Fibroblast of the aortic adventitia (primary cell): ENCODE data around the gene RELL2. TPM values are rescaled to one million over a fixed set of nuclear protein-coding genes. Genes with fewer than 3 reads are reported as not detected.

Experiments used
- DNase-seq: peaks from one replicate; pipeline ENCODE4 v3.0.0-alpha.2; 2010; ENCODE audit warnings: low read depth
- H3K4me3 ChIP-seq: 2 replicates; pipeline ENCODE4 v1.5.1; 2011; ENCODE audit warnings: low read depth, mild to moderate bottlenecking, control low read depth, low read length, moderate library complexity
- total RNA-seq: library from RNA; depleted of rRNA; stranded (reverse); fragments of >200 nt; gene quantifications from 2 replicates; pipeline ENCODE4 v1.2.3, GENCODE V29; 2012; ENCODE audit warnings: low replicate concordance
- TF ChIP-seq, protein P1 (sequence below): IDR thresholded peaks from 2 replicates; pipeline ENCODE4 v1.5.1; 2011; ENCODE audit warnings: mild to moderate bottlenecking, low read length, control low read depth, inconsistent platforms; ENCODE audit not compliant: insufficient read depth

RELL2 gene
- total RNA-seq, 1 donor, result 2.6 TPM

DNA sequence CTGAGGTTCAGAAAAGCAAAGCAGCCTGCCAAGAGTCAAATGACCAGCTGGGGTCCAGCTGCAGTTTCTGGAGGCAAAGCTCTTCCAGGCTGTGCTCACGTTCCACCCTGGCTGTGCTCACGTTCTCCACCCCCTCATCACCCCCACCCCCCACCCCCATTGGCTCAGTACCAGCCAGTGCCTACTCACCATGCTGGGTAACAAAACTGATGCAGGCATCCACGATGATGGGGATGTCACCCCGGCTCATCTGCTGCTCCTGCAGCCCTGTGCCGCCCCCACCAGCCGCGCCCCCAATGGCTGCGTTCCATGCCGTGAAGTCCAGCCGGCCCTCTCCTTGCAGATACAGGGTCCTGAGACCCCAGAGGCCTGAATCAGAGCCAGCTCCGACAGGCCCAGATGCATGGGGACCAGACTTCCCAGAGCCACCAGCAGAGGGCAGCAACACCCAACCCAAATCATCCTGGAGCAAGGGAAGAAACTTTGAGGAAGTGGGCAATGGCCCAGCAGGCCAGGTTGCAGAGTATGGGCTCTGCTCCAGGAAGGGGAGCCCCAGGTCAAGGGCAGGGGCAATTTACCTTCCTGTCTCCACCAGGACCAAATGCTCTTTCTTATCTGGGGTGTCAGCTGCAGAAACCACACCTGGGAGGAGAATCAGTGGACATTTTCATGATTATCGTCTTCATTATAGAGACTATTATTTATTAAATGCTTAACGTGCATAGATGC lies 28.1 kb downstream of the RELL2 start:
- no peak overlapping the region for H3K4me3 ChIP-seq
- TF ChIP-seq, protein P1, sequence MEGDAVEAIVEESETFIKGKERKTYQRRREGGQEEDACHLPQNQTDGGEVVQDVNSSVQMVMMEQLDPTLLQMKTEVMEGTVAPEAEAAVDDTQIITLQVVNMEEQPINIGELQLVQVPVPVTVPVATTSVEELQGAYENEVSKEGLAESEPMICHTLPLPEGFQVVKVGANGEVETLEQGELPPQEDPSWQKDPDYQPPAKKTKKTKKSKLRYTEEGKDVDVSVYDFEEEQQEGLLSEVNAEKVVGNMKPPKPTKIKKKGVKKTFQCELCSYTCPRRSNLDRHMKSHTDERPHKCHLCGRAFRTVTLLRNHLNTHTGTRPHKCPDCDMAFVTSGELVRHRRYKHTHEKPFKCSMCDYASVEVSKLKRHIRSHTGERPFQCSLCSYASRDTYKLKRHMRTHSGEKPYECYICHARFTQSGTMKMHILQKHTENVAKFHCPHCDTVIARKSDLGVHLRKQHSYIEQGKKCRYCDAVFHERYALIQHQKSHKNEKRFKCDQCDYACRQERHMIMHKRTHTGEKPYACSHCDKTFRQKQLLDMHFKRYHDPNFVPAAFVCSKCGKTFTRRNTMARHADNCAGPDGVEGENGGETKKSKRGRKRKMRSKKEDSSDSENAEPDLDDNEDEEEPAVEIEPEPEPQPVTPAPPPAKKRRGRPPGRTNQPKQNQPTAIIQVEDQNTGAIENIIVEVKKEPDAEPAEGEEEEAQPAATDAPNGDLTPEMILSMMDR, result peak; percentile 93
- DNase-seq, result peak; percentile 71

DNA sequence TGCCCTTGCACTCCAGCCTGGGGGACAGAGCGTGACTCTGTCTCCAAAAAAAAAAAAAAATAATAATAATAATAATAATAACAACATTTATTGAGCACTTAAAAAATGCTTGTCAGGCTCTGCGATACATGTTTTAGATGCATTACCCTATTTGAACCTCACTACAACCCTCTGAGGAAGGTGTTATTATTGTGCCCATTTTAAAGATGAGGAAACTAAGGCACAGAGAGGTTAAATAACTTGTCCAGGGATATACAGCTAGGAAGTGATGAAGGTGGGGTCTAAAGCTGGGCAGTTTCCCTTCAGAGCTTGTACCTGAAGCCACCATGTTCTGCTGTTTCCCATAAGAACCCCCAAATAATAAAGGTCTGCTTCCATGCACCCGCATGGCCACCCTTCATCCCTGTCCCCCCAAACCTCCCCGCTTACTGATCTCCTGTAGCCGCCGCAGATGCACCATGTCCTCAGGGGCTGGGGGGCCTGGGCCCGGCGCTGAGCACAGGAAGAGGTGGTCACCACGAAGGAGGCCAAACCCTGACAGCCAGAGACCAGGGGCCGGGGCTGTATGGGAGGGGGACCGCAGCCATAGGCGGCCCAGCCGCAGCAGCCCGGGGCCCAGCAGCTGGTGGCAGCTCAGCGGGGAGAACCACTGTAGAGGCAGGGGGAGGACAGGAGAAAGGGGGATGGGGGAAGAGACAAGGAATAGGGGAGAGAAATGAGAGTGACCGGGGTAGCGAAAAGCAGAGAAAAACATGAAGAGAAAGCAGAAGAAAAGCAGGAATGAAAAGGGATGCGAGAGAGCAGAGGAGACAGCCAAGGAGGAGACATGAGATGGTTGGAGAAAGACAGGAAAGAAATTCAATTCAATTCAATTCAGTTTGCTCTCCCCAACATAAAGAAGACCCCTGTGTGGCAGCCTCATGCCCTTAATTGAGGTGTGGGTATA lies 29.5 kb downstream of the RELL2 start:
- no peak for DNase-seq
- TF ChIP-seq, protein P1, result no peak
- H3K4me3 ChIP-seq, result no peak overlapping the region

DNA sequence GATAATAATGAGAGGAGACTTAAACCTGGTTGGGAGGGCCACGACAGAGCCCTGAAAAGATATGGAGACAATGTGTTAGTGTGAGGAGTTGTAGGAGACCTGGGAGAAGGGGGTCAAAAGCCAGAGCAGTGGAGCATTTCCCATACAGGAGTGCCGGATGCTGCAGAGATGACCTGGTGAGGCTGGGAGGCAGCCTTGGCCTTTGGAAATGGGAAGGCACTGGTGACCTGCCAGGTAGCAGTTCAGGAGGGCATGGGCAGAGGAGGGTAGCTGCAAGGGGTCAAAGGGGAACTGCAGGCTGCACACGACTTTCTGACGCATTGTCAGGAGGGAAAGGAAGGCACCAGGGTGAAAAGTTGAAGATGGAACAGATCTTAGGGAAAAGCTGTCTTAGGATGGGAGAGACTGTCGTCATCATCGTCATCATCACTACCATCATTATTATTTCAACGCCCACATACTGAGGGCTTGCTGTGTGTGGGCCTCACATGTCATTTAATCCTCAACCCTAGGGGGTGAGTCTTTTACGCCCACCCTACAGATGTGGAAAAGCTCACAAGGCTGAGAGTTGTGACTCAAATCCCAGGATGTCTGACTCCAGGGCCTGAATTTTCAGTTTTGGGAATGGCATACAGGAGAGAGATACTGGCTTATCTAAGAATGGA lies 31.9 kb downstream of the RELL2 start:
- H3K4me3 ChIP-seq, result no peak overlapping the region
- DNase-seq, result no peak
- TF ChIP-seq, protein P1, result no peak

DNA sequence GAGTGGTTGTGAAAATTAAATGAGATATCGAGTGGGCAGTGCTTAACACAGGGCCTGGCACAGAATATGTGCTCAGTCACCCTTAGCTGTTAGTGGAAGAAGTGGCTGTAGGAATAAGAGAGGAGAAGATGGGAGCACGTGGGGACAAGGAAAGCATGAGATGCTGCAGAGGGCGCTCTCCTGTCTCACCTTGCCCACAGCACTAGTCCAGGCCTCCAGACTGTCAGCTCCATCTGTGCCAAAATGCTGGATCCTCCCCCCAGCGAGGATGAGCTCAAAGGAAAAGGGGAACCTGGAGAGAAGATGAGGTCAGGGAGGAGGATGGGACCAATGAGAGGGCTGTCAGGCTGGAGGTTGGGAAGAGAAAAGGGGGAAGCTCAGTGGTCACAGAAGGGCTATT lies 32.7 kb downstream of the RELL2 start:
- TF ChIP-seq, protein P1, result no peak
- no peak overlapping the region for H3K4me3 ChIP-seq
- DNase-seq, result no peak

DNA sequence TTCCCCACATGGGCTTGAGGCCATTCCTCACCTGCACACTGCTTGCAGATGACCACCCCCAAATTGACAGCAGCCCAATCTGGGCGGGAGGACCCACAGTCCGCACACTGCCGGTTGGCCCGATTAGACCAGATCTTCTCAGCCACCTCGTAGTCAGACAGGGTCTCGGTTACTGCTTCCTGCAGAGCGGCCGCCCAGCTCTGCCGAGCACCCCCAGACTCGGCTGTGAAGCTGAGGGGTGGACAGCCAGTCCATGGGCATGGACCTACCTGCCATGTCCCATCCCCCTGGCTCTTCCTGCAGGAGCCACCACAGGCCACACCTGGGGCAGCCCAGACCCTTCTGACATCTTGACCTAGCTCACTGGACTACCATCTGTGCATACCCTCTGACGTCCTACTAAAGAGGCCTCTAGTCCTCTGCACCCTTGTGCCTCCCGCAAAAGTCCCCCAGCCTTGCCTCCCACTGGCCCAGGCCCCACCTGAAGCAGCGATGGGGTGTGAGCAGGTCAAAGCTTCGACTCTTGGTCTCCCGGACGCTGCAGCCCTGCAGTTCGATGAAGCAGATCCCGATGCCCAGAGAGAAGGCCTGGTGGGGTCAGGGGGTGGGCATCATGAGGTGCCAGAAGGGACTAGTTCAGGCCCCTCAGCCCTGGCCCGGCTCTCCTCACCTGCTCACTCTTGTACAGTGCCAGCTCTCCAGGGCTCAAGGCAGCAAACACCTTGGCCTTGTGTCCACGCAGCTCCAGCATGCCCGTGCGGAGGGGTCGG lies 35.5 kb downstream of the RELL2 start:
- no peak for DNase-seq
- TF ChIP-seq, protein P1, result no peak
- H3K4me3 ChIP-seq, result no peak overlapping the region
